Endothelial cell of umbilical vein (primary cell): ENCODE data around the gene FSTL4. TPM values are rescaled to one million over a fixed set of nuclear protein-coding genes. Genes with fewer than 3 reads are reported as not detected.

Experiments
- BruUV-seq: library from RNA; stranded (reverse); fragments of 400-500 nt; replicated peaks from 2 replicates; lab custom pipeline; 2021; lab: Mats Ljungman, UMichigan
- CTCF ChIA-PET: fragments of 300-600, 350-600 bp; sonication (Branson Sonifier 250); formaldehyde crosslinking; loops from one replicate; lab custom pipeline; 2021; ENCODE audit warnings: antibody characterized with exemption, inconsistent platforms; lab: Charles Lee
- POLR2A ChIA-PET: fragments of 300-600, 350-600 bp; sonication (Branson Sonifier 250); formaldehyde crosslinking; loops from one replicate; lab custom pipeline; 2021; ENCODE audit warnings: antibody characterized with exemption, inconsistent platforms; lab: Charles Lee
- DNase-seq: peaks from one replicate; pipeline ENCODE4 v3.0.0-alpha.2; 2011; ENCODE audit warnings: low read depth, low spot score
- FAIRE-seq: peaks from 2 replicates; lab custom pipeline; 2011; peaks lifted over from hg19 to GRCh38; lab: Jason Lieb, UNC
- H2AFZ ChIP-seq: 2 replicates; pipeline ENCODE4 v1.6.0; 2012; ENCODE audit warnings: low read depth, low read length, control low read depth, inconsistent platforms
- H3K27ac ChIP-seq: 2 replicates; pipeline ENCODE4 v1.5.1; 2011; ENCODE audit warnings: low read depth, mild to moderate bottlenecking, control low read depth, low read length, moderate library complexity; ENCODE audit not compliant: insufficient read depth
- H3K27me3 ChIP-seq, 2 experiments: 2 replicates each; pipeline versions ENCODE4 v1.6.0 to v1.6.1; 2011; ENCODE audit warnings: low read length in 2 of 2, mixed read lengths in 1 of 2; ENCODE audit not compliant: control insufficient read depth in 2 of 2, insufficient read depth in 2 of 2
- H3K36me3 ChIP-seq, 2 experiments: 2 replicates in 1 of 2; 3 replicates in 1 of 2; pipeline ENCODE4 v1.5.1; 2011; ENCODE audit warnings: low read length in 2 of 2, mild to moderate bottlenecking in 1 of 2, moderate library complexity in 1 of 2; ENCODE audit not compliant: control insufficient read depth in 2 of 2, insufficient read depth in 2 of 2; ENCODE audit errors: extremely low read depth in 1 of 2
- H3K4me1 ChIP-seq: 3 replicates; pipeline ENCODE4 v1.5.1; 2011; ENCODE audit warnings: mild to moderate bottlenecking, low read length; ENCODE audit not compliant: control insufficient read depth, insufficient read depth; ENCODE audit errors: extremely low read depth
- H3K4me2 ChIP-seq: 2 replicates; pipeline ENCODE4 v1.6.1; 2011; ENCODE audit warnings: low read length, control low read depth, mixed read lengths; ENCODE audit not compliant: insufficient read depth
- H3K4me3 ChIP-seq, 3 experiments: fragments of 200-600 bp in 1 of 3; sonication (generic), shearing (Covaris generic) in 1 of 3; replicated peaks in 1 of 3; 2 replicates each; pipeline ENCODE4 v1.5.1; 2011 to 2016; ENCODE audit warnings: control low read depth in 3 of 3, low read length in 3 of 3, mild to moderate bottlenecking in 2 of 3, inconsistent platforms in 1 of 3, low read depth in 1 of 3, moderate library complexity in 1 of 3; ENCODE audit not compliant: insufficient read depth in 1 of 3
- H3K79me2 ChIP-seq: 2 replicates; pipeline ENCODE4 v1.6.0; 2012; ENCODE audit warnings: low read length, inconsistent platforms; ENCODE audit not compliant: control insufficient read depth, insufficient read depth
- H3K9ac ChIP-seq: replicated peaks from 2 replicates; pipeline ENCODE3; 2011; ENCODE audit warnings: low read length, control low read depth; ENCODE audit not compliant: insufficient read depth; ENCODE audit errors: extremely low read depth
- H3K9me1 ChIP-seq: replicated peaks from 3 replicates; pipeline ENCODE4 v1.6.0; 2011; ENCODE audit warnings: mild to moderate bottlenecking, low read length; ENCODE audit not compliant: control insufficient read depth, insufficient read depth; ENCODE audit errors: extremely low read depth
- H3K9me3 ChIP-seq: replicated peaks from 2 replicates; pipeline ENCODE4 v1.5.1; 2012; ENCODE audit warnings: low read length, inconsistent platforms; ENCODE audit not compliant: control insufficient read depth, insufficient read depth
- H4K20me1 ChIP-seq: replicated peaks from 2 replicates; pipeline ENCODE3; 2011; ENCODE audit warnings: mild to moderate bottlenecking, low read length; ENCODE audit not compliant: control insufficient read depth, insufficient read depth; ENCODE audit errors: extremely low read depth
- EZH2 ChIP-seq: IDR thresholded peaks from 2 replicates; pipeline ENCODE4 v1.6.1; 2012; ENCODE audit warnings: borderline replicate concordance, low read depth, mild to moderate bottlenecking, moderate library complexity, low read length, inconsistent platforms; ENCODE audit not compliant: severe bottlenecking
- FOS ChIP-seq: IDR thresholded peaks from 2 replicates; pipeline ENCODE4 v1.6.1; 2011; ENCODE audit warnings: mild to moderate bottlenecking, low read length, moderate library complexity, borderline replicate concordance; ENCODE audit not compliant: insufficient read depth
- GATA2 ChIP-seq: IDR thresholded peaks from 2 replicates; pipeline ENCODE4 v1.7.0; 2011; ENCODE audit warnings: low read depth, mild to moderate bottlenecking, moderate library complexity, mixed read lengths, low read length; ENCODE audit not compliant: insufficient read length, insufficient read depth
- JUN ChIP-seq: IDR thresholded peaks from 2 replicates; pipeline ENCODE4 v1.6.1; 2011; ENCODE audit warnings: borderline replicate concordance, low read depth; ENCODE audit not compliant: insufficient read length, insufficient read depth
- MYC ChIP-seq: IDR thresholded peaks from one replicate; pipeline ENCODE4 v1.6.1; 2011; ENCODE audit warnings: mild to moderate bottlenecking, low read depth, low read length
- POLR2A ChIP-seq: IDR thresholded peaks from 2 replicates; pipeline ENCODE4 v1.6.1; 2012; ENCODE audit warnings: low read depth, mild to moderate bottlenecking, control low read depth, low read length
- POLR2AphosphoS5 ChIP-seq: IDR thresholded peaks from 2 replicates; pipeline ENCODE4 v1.6.1; 2012; ENCODE audit warnings: low read depth, mild to moderate bottlenecking, control low read depth, low read length, moderate library complexity; ENCODE audit not compliant: insufficient read depth
- dilution Hi-C: fragments of 300-500 bp; cut with MboI; formaldehyde crosslinking; loops from one replicate; pipeline ENCODE4 v1.15.0; 2019; ENCODE audit warnings: low sequenced_read_pairs; ENCODE audit not compliant: extremely low pct_ligation_motif_present
- intact Hi-C: fragments of 100-400 bp; cut with micrococcal nuclease; formaldehyde crosslinking; loops from one replicate; pipeline ENCODE4 v1.10.0; 2022
- polyA plus RNA-seq, 4 experiments: library from polyadenylated mRNA; depleted of rRNA in 3 of 4; stranded (reverse) in 3 of 4; unstranded in 1 of 4; fragments of >200 nt; gene quantifications; 2 replicates each; pipeline versions ENCODE4 v1.2.1 to v1.2.3, GENCODE V29; 2011 to 2012; ENCODE audit warnings: missing spikeins in 1 of 4
- total RNA-seq: library from RNA; stranded (reverse); gene quantifications from 2 replicates; pipeline ENCODE4 v1.2.3, GENCODE V29; 2021
- TF ChIP-seq, protein P1 (sequence below), 2 donors: IDR thresholded peaks; 1 replicate in 1 of 2; 2 replicates in 1 of 2; pipeline ENCODE4 v1.5.1; 2011; ENCODE audit warnings: low read length in 2 of 2, mild to moderate bottlenecking in 2 of 2, moderate library complexity in 2 of 2, control low read depth in 1 of 2, inconsistent platforms in 1 of 2, low read depth in 1 of 2; ENCODE audit not compliant: insufficient read depth in 1 of 2; ENCODE audit errors: extremely low read depth in 1 of 2
- TF ChIP-seq, protein P2 (sequence below): IDR thresholded peaks from 2 replicates; pipeline ENCODE4 v1.6.1; 2011; ENCODE audit not compliant: insufficient read depth, insufficient read length

The FSTL4 gene
- total and polyA plus RNA-seq, 2 donors (not counting 3 experiments of a cell fraction or from before 2014, with no cell fraction given): 0.18 TPM; not detected in 1

DNA sequence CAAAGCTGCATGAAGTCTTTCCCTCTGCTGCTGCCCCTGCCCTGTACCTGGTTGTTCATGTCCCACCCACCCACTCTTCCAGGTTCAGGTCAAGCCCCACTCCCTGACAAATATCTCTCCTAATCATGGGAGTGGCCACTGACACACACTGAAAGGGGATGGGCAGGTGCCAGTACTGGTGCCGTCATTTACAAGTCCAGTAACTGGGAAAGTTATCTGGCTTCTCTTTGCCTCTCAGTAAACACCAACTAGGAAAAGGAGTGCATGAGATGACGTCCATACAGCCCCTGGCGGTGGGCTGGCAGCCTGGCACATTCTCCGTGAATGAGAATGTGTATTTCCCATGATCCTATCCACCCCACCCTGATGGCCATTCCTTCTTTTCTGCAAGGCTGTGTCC, 225.2 kb downstream of the FSTL4 start:
- no peaks in the 10 kb centered on the region for H3K79me2 ChIP-seq
- no peak for DNase-seq
- no TSS peak for BruUV-seq
- no peak for TF ChIP-seq POLR2AphosphoS5
- TF ChIP-seq EZH2: no peak
- TF ChIP-seq POLR2A: no peak
- TF ChIP-seq, protein P1, sequence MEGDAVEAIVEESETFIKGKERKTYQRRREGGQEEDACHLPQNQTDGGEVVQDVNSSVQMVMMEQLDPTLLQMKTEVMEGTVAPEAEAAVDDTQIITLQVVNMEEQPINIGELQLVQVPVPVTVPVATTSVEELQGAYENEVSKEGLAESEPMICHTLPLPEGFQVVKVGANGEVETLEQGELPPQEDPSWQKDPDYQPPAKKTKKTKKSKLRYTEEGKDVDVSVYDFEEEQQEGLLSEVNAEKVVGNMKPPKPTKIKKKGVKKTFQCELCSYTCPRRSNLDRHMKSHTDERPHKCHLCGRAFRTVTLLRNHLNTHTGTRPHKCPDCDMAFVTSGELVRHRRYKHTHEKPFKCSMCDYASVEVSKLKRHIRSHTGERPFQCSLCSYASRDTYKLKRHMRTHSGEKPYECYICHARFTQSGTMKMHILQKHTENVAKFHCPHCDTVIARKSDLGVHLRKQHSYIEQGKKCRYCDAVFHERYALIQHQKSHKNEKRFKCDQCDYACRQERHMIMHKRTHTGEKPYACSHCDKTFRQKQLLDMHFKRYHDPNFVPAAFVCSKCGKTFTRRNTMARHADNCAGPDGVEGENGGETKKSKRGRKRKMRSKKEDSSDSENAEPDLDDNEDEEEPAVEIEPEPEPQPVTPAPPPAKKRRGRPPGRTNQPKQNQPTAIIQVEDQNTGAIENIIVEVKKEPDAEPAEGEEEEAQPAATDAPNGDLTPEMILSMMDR (IDR thresholded peaks at IDR 0.05; ENCODE audit: extremely low read depth in 1 of 2, insufficient read depth in 1 of 2, low read depth in 1 of 2, low read length in 2 of 2): no peak
- no peak for TF ChIP-seq GATA2
- TF ChIP-seq JUN: no peak
- no peaks in the 10 kb centered on the region for H4K20me1 ChIP-seq
- intact Hi-C loops: no loop called here
- ChIA-PET CTCF (no interaction called here), POLR2A (no interaction called here)
- H3K9me3 ChIP-seq: no peaks in the 10 kb centered on the region
- no peak for FAIRE-seq
- no peaks in the 10 kb centered on the region for H3K36me3 ChIP-seq
- H3K27ac ChIP-seq: no peak overlapping the region
- no peak overlapping the region for H3K4me3 ChIP-seq
- no peak overlapping the region for H3K4me2 ChIP-seq
- no peaks in the 10 kb centered on the region for H3K4me1 ChIP-seq
- no peak overlapping the region for H3K9ac ChIP-seq
- H3K27me3 ChIP-seq: peaks cover 1 to 7% of the 10 kb centered on the region in 2 experiments
- H2AFZ ChIP-seq: no peak overlapping the region
- dilution Hi-C loops: no loop called here
- H3K9me1 ChIP-seq: no peaks in the 10 kb centered on the region

DNA sequence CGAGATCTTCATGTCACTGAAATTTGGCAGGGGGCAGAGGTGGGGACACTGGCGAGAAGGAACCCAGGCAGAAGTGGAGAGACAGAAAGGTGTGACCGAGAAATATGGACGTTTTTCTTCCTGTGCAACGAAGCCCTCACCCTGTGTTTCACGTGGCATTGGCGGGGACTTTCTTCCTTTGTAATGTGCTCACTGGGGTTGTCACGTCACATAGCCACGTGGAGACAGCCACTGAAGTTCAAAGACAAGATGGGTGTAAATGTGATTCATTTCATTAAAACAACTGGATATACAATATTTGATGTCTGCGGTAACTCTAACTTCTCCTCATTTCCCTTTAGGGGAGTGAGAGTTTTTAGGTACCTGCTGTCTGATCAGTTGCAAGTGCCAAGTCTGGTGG, 225.7 kb downstream of the FSTL4 start:
- Histone ChIP-seq H2AFZ (no peak overlapping the region), H3K9me3 (no peaks in the 10 kb centered on the region), H3K27me3 (peaks cover 2 to 7% of the 10 kb centered on the region in 2 experiments), H3K27ac (no peak overlapping the region), H3K36me3 (no peaks in the 10 kb centered on the region), H3K79me2 (no peaks in the 10 kb centered on the region), H3K4me2 (no peak overlapping the region), H3K4me1 (no peaks in the 10 kb centered on the region), H3K9me1 (no peaks in the 10 kb centered on the region), H4K20me1 (no peaks in the 10 kb centered on the region), H3K4me3 (no peak overlapping the region), H3K9ac (no peak overlapping the region)
- CTCF ChIA-PET: no interaction called here
- POLR2A ChIA-PET: no interaction called here
- intact Hi-C loops (no loop called here), dilution Hi-C loops (no loop called here)
- FAIRE-seq: no peak
- DNase-seq: no peak
- no peak for TF ChIP-seq JUN
- no peak for TF ChIP-seq POLR2A
- no peak for TF ChIP-seq MYC
- TF ChIP-seq POLR2AphosphoS5: no peak
- TF ChIP-seq, protein P2, sequence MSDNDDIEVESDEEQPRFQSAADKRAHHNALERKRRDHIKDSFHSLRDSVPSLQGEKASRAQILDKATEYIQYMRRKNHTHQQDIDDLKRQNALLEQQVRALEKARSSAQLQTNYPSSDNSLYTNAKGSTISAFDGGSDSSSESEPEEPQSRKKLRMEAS: no peak
- TF ChIP-seq, protein P1 (IDR thresholded peaks at IDR 0.05; ENCODE audit: extremely low read depth in 1 of 2, insufficient read depth in 1 of 2, low read depth in 1 of 2, low read length in 2 of 2): no peak
- TF ChIP-seq EZH2: no peak
- TF ChIP-seq GATA2: no peak
- no peak for TF ChIP-seq FOS
- BruUV-seq: no TSS peak
